Cardiac fibroblast (primary cell): Measurements from ENCODE around the gene ZSCAN21.

Source experiments
- DNase-seq, 2 donors: peaks; one replicate each; pipeline versions ENCODE4 v3.0.0 to v3.0.0-alpha.2; 2010; ENCODE audit warnings: low read depth in 2 of 2
- H3K4me3 ChIP-seq, 2 donors: replicated peaks in 1 of 2; 1 replicate in 1 of 2; 2 replicates in 1 of 2; pipeline ENCODE4 v1.5.1; 2011; ENCODE audit warnings: low read depth in 2 of 2, low read length in 2 of 2, mild to moderate bottlenecking in 2 of 2, moderate library complexity in 1 of 2
- TF ChIP-seq, protein P1 (sequence below): IDR thresholded peaks from one replicate; pipeline ENCODE4 v1.5.1; 2011; ENCODE audit warnings: low read depth, mild to moderate bottlenecking, low read length, inconsistent platforms

The ZSCAN21 gene

DNA sequence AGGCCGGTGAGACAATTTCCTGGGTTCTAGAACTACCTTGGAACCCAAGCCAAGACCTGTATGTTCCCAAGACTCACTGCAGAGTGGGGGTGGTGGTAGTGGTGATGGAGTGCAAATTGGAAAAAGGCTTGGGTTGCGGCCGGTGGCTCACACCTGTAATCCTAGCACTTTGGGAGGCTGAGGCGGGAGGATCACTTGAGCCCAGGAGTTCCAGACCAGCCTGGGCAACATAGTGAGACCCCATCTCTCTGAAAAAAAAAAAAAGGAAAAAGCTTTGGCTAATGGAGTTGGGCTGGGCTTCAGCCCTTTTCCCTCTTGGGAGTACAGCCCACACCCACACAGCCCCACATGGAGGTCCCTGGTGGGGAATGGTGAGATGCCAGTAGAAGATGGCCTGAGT, 56.0 kb downstream of the ZSCAN21 start:
- H3K4me3 ChIP-seq, result no peak overlapping the region
- TF ChIP-seq, protein P1, sequence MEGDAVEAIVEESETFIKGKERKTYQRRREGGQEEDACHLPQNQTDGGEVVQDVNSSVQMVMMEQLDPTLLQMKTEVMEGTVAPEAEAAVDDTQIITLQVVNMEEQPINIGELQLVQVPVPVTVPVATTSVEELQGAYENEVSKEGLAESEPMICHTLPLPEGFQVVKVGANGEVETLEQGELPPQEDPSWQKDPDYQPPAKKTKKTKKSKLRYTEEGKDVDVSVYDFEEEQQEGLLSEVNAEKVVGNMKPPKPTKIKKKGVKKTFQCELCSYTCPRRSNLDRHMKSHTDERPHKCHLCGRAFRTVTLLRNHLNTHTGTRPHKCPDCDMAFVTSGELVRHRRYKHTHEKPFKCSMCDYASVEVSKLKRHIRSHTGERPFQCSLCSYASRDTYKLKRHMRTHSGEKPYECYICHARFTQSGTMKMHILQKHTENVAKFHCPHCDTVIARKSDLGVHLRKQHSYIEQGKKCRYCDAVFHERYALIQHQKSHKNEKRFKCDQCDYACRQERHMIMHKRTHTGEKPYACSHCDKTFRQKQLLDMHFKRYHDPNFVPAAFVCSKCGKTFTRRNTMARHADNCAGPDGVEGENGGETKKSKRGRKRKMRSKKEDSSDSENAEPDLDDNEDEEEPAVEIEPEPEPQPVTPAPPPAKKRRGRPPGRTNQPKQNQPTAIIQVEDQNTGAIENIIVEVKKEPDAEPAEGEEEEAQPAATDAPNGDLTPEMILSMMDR, result no peak
- DNase-seq, result no peak

DNA sequence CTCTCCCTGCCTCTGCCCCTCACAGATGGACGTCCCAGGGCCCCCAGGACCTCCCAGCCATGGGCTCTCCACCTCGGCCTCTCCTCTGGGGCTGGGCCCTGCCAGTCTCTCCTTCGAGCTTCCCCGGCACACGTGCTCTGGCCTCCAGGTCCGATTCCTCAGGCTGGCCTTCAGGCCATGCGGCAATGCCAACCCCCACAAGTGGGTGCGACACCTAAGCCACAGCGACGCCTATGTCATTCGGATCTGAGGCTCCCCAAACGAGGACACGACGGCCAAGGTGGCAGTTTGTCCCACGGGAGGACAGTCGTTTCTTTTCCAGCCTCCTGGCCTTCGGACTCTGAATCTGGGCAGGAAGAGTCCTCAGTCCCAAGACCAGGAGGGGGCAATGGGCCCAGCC, 57.1 kb downstream of the ZSCAN21 start:
- TF ChIP-seq, protein P1, result no peak
- H3K4me3 ChIP-seq, result no peak overlapping the region
- no peak for DNase-seq

DNA sequence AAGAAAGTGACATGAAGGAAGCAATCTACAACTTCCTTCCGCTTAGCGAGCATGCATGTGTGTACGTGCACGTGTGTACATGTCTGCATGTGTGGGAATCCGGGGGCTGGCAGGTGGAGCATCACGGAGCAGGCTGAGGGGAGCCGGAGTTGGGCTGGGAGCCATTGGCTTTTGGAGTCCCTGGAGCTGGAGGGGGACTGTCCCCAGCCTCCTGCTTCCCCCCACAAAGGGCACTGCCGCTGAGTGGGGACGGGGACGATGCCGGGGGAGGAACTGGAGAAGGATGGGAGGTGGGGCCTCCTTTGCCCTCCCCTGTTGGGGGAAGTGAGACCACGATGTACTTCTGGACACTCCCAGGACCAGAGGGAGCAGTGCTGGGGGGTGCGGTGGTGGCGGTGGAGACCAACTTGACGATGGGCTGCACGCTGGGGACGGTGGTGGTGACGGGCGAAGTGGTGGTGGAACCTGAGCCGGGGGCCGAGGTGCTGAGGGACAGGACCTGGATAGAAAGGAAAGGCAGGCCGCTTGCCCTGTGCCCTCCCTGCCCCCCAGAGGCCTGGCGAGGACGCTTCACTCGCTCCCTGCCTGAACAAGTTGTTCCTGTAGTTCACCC, 57.7 kb downstream of the ZSCAN21 start:
- no peak for DNase-seq
- H3K4me3 ChIP-seq, result no peak overlapping the region
- TF ChIP-seq, protein P1, result no peak

DNA sequence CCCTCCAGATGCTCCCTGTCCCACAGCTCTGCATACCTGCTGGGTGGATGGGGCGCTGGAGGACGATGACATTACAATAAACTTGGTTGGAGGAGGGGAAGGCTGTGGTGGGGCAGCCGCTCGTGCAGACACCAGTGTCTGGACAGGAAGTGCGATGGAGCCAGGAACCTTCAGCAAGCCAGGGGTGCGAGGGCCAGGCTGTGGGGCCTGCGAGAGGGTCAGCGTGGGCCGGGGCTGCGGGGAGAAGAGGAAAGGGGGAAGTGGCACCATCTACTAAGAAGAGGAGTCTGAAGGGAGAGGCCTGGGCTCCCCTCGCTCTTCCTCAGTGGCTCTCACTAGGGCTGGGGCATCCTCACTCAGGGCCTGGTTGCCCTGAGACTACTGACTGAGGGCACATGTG, 58.3 kb downstream of the ZSCAN21 start:
- DNase-seq, result no peak
- no peak overlapping the region for H3K4me3 ChIP-seq
- TF ChIP-seq, protein P1, result no peak

DNA sequence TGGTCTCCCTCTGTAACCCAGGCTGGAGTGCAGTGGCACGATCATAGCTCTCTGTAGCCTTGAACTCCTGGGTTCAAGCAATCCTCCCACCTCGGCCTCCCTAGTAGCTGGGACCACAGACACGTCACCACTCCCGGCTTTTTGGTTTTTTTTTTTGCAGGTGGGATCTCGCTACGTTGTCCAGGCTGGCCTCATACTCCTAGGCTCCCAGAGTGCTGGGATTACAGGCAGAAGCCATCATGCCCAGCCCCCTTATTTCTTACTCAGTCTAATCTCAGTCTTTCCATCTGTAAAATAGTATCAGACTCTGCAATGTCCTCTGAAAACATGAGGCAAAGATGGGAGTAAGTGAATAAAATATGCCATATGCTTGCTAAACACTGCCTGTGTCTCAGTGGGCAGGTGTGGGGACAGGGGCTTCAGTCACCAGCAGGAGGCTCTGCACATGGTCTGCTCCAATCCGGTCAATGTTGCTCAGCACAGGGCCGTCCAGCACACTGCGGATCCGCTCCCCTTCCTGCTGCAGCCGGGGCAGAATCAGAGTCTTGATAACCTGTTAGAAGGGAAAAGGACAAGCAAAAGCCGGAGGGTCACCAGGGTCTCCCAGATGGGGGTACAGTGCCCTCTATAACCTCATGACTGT, 60.1 kb downstream of the ZSCAN21 start:
- TF ChIP-seq, protein P1, result no peak
- no peak overlapping the region for H3K4me3 ChIP-seq
- DNase-seq, result no peak

DNA sequence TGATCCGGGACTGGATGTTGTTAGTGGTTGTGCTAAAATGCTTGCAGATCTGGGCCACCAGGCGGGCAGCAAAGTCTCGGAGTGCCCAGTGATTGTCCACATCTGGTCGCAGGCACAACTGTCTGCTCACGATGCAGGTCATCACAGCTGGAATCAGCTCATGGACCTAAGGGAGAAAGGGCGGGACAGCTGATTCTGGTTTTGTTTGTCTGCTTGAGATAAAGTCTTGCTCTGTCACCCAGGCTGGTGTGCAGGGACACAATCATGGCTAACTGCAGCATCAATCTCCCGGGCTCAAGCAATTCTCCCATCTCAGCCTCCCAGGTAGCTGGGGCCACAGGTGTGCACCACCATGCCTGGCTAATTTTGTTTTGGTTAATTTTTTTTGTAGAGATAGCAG, 61.6 kb downstream of the ZSCAN21 start:
- no peak for DNase-seq
- TF ChIP-seq, protein P1, result no peak
- H3K4me3 ChIP-seq, result no peak overlapping the region

DNA sequence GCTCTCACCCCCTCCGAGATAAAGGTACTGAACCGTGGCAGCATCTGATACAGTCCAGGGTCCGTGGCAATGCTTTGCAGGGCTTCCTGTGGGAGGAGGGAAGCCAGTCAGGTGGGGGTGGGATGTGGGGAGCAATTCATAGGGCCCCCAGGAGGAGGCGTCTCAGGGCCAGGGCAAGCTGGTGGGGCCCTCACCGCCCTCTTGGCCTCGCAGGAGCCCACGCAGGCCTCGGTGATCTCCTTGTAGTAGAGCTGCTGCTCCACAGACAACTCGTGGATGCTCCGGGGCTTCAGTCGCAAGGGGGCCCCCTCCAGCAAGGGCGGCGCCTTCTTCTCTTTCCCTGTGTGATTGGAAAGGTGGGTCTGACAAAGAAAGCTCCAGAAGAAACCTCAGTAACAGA, 62.3 kb downstream of the ZSCAN21 start:
- TF ChIP-seq, protein P1, result no peak
- DNase-seq, result no peak
- H3K4me3 ChIP-seq, result no peak overlapping the region
